Fibroblast of the aortic adventitia (primary cell): ENCODE data around the gene MSANTD1. TPM values are rescaled to one million over a fixed set of nuclear protein-coding genes. Genes with fewer than 3 reads are reported as not detected.

ENCODE experiments used
- DNase-seq: peaks from one replicate; pipeline ENCODE4 v3.0.0-alpha.2; 2010; ENCODE audit warnings: low read depth
- H3K4me3 ChIP-seq: 2 replicates; pipeline ENCODE4 v1.5.1; 2011; ENCODE audit warnings: low read depth, mild to moderate bottlenecking, control low read depth, low read length, moderate library complexity
- CTCF ChIP-seq: IDR thresholded peaks from 2 replicates; pipeline ENCODE4 v1.5.1; 2011; ENCODE audit warnings: mild to moderate bottlenecking, low read length, control low read depth, inconsistent platforms; ENCODE audit not compliant: insufficient read depth
- total RNA-seq: library from RNA; depleted of rRNA; stranded (reverse); fragments of >200 nt; gene quantifications from 2 replicates; pipeline ENCODE4 v1.2.3, GENCODE V29; 2012; ENCODE audit warnings: low replicate concordance

MSANTD1 gene
- total RNA-seq, 1 donor = 0.63 TPM

- no peak for TF ChIP-seq CTCF
- H3K4me3 ChIP-seq = no peak overlapping the region
- DNase-seq = peak; percentile 4
Measured at GRCh38 chr4:3250956-3251690, 2.2 kb downstream of the MSANTD1 start.

- no peak for TF ChIP-seq CTCF
- no peak for DNase-seq
- H3K4me3 ChIP-seq = no peak overlapping the region
Measured at GRCh38 chr4:3251691-3252479, 2.9 kb downstream of the MSANTD1 start.

GRCh38 chr4:3252480-3252828 is 3.5 kb downstream of the MSANTD1 start:
- no peak overlapping the region for H3K4me3 ChIP-seq
- DNase-seq = no peak
- TF ChIP-seq CTCF = no peak

DNA sequence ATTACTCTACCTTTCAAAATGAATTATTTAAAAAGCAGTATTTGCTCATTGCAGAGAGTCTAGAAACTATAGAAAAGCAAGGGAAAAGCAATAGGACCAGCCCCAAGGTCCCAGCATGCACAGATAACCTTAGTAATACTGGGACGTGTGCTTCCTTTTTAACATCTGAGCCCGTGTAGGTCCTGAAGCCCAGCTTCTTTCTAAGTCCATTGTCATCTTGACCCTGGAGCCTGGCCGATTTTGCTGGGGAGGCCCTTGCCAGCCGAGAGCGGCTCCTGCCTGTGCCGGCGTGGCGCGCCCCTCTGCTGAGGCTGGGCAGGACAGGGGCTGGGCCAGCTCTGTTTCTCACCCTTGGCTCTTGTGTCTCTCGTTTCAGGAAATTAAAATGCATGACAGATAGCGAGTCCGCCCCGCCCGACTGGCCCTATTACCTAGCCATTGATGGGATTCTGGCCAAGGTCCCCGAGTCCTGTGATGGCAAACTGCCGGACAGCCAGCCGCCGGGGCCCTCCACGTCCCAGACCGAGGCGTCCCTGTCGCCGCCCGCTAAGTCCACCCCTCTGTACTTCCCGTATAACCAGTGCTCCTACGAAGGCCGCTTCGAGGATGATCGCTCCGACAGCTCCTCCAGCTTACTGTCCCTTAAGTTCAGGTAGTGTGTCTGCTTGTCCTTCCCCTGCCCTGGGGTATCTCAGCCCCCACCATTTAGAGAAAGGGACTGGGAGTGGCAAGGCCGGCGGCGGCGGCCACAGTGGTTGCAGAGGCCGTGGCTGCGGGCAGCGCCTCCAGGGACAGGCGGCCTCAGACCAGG is 4.1 kb downstream of the MSANTD1 start:
- no peak for DNase-seq
- no peak for TF ChIP-seq CTCF
- no peak overlapping the region for H3K4me3 ChIP-seq

DNA sequence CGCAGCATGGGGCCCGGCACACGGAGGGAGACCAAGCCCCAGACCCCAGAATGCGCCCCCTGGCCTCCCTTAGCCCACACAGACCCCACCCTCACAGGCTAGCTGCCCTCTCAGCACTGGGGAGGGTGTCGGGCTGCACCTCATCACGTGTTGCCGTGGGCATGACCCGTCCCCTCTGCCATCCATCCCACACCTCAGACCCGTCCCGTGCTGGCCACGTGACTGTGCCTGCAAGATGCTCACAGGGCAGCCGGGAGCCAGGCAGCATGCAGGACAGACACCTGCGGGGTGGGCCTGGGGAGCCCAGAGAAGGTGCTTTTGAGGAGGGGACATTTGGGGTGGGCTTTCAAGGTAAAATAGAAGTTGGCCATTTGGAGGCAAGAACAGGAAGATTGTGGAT is 4.8 kb downstream of the MSANTD1 start:
- TF ChIP-seq CTCF = no peak
- H3K4me3 ChIP-seq = no peak overlapping the region
- no peak for DNase-seq

- DNase-seq = no peak
- H3K4me3 ChIP-seq = no peak overlapping the region
- no peak for TF ChIP-seq CTCF
Measured at GRCh38 chr4:3254302-3255131, 5.6 kb downstream of the MSANTD1 start.
